ENCODE results near the gene MDFIC2.

The MDFIC2 gene

DNA sequence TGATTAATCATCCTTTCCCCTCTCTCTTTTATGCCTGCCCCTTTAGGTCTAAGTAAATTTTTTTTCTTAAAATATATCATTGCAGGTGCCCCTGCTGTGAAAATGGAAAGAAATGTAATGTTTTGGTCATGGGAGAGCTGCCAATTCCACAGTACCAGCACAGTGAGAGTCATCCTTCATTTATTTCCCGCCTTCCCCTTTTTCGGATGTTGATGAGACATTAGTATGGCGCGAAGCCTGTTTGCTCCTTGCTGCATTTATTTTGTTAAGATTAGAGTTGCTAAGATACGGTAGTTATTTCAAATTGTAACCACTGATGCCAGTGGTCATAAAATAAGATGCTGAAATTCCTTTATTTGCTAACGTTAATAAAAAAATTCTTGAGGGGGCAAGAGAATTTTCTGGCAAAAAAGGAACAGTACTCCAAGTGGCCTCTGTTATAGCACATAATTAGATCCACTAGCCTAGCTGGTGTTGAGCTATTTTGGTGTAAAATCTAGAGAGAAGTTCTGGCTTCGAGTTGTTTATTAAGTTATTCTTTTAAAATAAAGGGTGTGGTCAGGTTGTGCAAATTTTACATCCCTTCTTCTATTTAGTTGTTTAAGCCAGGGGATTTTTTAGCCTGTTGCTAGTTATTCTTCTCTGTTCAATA, 62.8 kb downstream of the MDFIC2 start:
- H3K27me3 ChIP-seq, result no peaks in the 10 kb centered on the region
- no peaks in the 10 kb centered on the region for H3K9me3 ChIP-seq
- DNase-seq, result no peak
- H3K36me3 ChIP-seq, result no peaks in the 10 kb centered on the region
- no peak overlapping the region for H3K4me3 ChIP-seq (ENCODE audit: low read depth, low read length)
- no peaks in the 10 kb centered on the region for H3K4me1 ChIP-seq
- TF ChIP-seq, protein P1, sequence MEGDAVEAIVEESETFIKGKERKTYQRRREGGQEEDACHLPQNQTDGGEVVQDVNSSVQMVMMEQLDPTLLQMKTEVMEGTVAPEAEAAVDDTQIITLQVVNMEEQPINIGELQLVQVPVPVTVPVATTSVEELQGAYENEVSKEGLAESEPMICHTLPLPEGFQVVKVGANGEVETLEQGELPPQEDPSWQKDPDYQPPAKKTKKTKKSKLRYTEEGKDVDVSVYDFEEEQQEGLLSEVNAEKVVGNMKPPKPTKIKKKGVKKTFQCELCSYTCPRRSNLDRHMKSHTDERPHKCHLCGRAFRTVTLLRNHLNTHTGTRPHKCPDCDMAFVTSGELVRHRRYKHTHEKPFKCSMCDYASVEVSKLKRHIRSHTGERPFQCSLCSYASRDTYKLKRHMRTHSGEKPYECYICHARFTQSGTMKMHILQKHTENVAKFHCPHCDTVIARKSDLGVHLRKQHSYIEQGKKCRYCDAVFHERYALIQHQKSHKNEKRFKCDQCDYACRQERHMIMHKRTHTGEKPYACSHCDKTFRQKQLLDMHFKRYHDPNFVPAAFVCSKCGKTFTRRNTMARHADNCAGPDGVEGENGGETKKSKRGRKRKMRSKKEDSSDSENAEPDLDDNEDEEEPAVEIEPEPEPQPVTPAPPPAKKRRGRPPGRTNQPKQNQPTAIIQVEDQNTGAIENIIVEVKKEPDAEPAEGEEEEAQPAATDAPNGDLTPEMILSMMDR (IDR thresholded peaks at IDR 0.05; ENCODE audit: low read depth, low read length), result no peak

DNA sequence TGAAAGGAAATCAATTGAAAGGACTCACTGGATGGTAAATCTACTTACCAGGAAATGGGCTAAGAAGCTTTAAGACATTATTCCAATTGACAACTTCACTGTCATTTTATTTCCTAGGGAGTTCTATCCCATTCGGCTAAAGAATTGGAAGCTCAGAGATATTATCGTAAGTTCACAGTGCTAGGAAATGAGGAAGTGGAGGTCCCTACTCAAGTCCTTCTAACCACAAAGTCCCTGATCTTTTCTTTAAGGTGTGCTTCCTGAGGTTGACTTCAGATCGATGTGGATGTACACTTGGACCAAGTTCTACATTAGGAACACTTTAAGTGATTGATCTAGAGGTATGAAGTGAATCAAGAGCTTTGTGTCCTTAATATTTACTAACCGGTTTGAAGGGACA, 63.6 kb downstream of the MDFIC2 start:
- TF ChIP-seq, protein P1 (IDR thresholded peaks at IDR 0.05; ENCODE audit: low read depth, low read length), result no peak
- H3K4me1 ChIP-seq, result no peaks in the 10 kb centered on the region
- no peaks in the 10 kb centered on the region for H3K36me3 ChIP-seq
- H3K4me3 ChIP-seq (ENCODE audit: low read depth, low read length), result no peak overlapping the region
- no peak for DNase-seq
- no peaks in the 10 kb centered on the region for H3K9me3 ChIP-seq
- H3K27me3 ChIP-seq, result no peaks in the 10 kb centered on the region

DNA sequence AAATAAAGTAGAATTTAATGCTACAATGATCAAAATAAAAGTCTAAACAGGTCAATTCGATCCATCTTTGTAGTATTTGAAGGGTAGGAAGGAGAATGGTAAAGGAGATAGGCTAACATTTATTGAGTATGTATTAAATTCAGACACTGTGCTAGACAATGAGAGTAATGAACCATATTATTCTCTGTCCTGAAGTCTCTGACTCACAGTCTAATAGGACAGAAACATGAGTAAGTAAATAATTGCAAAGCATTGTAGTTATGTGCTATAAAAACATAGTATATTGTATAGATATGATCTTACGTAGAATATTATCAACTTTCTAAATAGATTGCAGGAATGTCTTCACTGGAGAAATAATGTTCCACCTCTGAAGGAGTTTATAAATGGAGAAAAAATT, 64.5 kb downstream of the MDFIC2 start:
- TF ChIP-seq, protein P1 (IDR thresholded peaks at IDR 0.05; ENCODE audit: low read depth, low read length), result no peak
- H3K4me3 ChIP-seq (ENCODE audit: low read depth, low read length), result no peak overlapping the region
- H3K27me3 ChIP-seq, result no peaks in the 10 kb centered on the region
- DNase-seq, result no peak
- no peaks in the 10 kb centered on the region for H3K36me3 ChIP-seq
- H3K9me3 ChIP-seq, result no peaks in the 10 kb centered on the region
- no peaks in the 10 kb centered on the region for H3K4me1 ChIP-seq

DNA sequence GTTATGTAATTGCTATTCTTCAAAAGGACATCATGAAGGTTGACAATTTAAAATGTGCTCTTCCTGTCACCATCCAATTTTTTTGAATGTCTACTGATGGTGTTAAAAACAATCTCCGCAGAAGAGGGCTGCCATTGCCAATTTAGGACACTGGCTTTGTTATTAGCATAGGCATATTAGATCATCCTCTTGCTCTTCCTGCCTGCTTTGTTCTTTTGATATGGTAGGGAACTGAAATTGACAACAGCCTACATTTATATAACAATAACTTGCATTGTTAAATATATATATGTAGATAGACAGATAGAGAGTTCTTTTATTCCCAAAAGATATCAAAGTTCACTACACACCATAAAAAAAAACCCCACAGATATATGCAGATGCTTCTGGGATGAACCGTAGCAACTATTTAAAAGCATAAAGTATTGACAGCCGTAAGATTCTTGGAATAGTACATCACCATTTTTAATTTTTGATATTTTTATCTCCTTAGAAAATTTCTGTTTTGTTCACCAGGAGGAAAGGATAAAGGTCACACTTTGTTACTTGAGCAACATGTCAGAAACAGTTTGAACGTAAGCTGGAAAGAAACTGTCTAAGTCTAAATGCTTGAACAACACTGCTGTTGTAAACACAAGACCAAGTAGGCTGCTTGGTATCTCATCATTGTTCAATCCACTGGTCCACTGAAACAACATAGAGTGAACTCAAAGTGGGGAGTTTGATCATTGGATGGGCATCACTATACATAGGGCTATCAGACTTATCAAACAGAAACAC, 66.5 kb downstream of the MDFIC2 start:
- no peaks in the 10 kb centered on the region for H3K4me1 ChIP-seq
- H3K36me3 ChIP-seq, result no peaks in the 10 kb centered on the region
- TF ChIP-seq, protein P1 (IDR thresholded peaks at IDR 0.05; ENCODE audit: low read depth, low read length), result no peak
- H3K9me3 ChIP-seq, result no peaks in the 10 kb centered on the region
- no peak overlapping the region for H3K4me3 ChIP-seq (ENCODE audit: low read depth, low read length)
- DNase-seq, result no peak
- H3K27me3 ChIP-seq, result no peaks in the 10 kb centered on the region

DNA sequence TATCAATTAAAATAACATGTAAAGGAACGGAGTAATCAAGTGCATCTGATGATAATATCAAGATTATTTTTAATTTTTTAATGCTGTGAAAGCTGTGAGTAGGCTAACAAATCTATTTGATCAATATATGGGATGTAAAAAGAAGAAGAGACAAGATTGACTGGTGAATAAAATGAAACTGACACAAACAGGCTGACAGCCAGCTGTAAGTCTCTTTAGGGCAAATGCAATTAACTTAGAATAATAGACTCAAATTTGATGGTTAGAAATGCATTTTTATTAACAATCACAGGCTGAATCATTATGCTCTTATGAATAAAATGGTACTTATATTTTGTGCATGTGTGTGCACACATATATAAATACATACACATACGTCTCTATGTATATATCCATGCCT, 68.0 kb downstream of the MDFIC2 start:
- Histone ChIP-seq H3K9me3 (no peaks in the 10 kb centered on the region), H3K36me3 (no peaks in the 10 kb centered on the region), H3K4me3 (ENCODE audit: low read depth, low read length) (no peak overlapping the region), H3K4me1 (no peaks in the 10 kb centered on the region), H3K27me3 (no peaks in the 10 kb centered on the region)
- TF ChIP-seq, protein P1 (IDR thresholded peaks at IDR 0.05; ENCODE audit: low read depth, low read length), result no peak
- DNase-seq, result no peak

DNA sequence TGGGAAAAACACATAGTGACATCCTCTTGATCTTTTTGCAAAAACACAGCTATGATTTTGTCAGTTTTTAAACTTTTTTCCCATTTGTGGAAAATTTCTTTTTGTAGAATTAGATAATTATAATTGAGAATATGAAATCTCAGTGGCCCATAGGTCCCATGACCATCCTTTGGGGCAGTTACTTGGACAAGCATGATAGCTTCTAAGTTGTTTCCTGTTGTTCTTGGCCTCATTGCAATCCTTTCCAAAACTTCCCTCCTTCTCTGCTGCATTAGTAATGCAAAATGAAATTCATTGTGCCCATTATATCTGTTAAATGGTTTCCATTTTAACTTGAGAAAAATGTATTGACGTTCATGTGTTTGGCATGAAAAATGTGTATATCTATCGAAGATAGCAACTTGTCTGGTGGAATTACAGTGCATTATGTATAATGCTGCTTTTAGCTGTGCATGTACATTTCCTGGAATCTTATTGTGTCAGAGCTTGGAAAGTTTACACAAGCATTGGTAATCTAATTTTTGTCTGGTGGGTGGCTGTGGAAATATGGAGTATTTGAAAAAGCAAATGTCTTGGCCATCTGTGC, 70.0 kb downstream of the MDFIC2 start:
- DNase-seq, result no peak
- no peaks in the 10 kb centered on the region for H3K4me1 ChIP-seq
- TF ChIP-seq, protein P1 (IDR thresholded peaks at IDR 0.05; ENCODE audit: low read depth, low read length), result no peak
- H3K27me3 ChIP-seq, result no peaks in the 10 kb centered on the region
- no peak overlapping the region for H3K4me3 ChIP-seq (ENCODE audit: low read depth, low read length)
- H3K9me3 ChIP-seq, result no peaks in the 10 kb centered on the region
- H3K36me3 ChIP-seq, result no peaks in the 10 kb centered on the region

All from BE2C (cell line).